PC-9 (cell line): ENCODE results near the gene WRAP53. TPM values are rescaled to one million over a fixed set of nuclear protein-coding genes. Genes with fewer than 3 reads are reported as not detected.

Source experiments
- BruUV-seq: library from RNA; stranded (reverse); fragments of 400-500 nt; replicated peaks from 2 replicates; lab custom pipeline; 2021; lab: Mats Ljungman, UMichigan
- CTCF ChIA-PET: fragments of 300-600 bp; sonication (Branson Sonifier 250); formaldehyde crosslinking; loops from one replicate; lab custom pipeline; 2022; ENCODE audit warnings: antibody characterized with exemption; lab: Charles Lee
- POLR2A ChIA-PET: fragments of 300-600 bp; sonication (Branson Sonifier 250); formaldehyde crosslinking; loops from one replicate; lab custom pipeline; 2022; ENCODE audit warnings: antibody characterized with exemption; ENCODE audit not compliant: unreplicated experiment; lab: Charles Lee
- DNase-seq, 2 experiments: peaks; one replicate each; pipeline versions ENCODE4 v3.0.0 to v3.0.0-alpha.2; 2015 to 2022; ENCODE audit warnings: mixed read lengths in 1 of 2
- H2AFZ ChIP-seq: fragments of 200-600 bp; sonication (generic); 2 replicates; pipeline ENCODE4 v1.8.1; 2017; ENCODE audit warnings: antibody characterized with exemption
- H3F3A ChIP-seq: fragments of 200-600 bp; sonication (generic); 2 replicates; pipeline ENCODE4 v1.8.1; 2017; ENCODE audit warnings: antibody characterized with exemption, mild to moderate bottlenecking, low read depth; ENCODE audit not compliant: insufficient read depth
- H3K27ac ChIP-seq: fragments of 200-600 bp; sonication (generic); 2 replicates; pipeline ENCODE4 v1.6.1; 2016; ENCODE audit warnings: mixed run types
- H3K27me3 ChIP-seq: fragments of 200-600 bp; sonication (generic); 2 replicates; pipeline ENCODE4 v1.6.1; 2016; ENCODE audit warnings: low read depth, mixed run types; ENCODE audit not compliant: insufficient read depth
- H3K36me3 ChIP-seq: fragments of 200-600 bp; sonication (generic); 2 replicates; pipeline ENCODE4 v1.6.1; 2016; ENCODE audit warnings: low read depth, mixed run types
- H3K4me1 ChIP-seq: fragments of 200-600 bp; sonication (generic); replicated peaks from 2 replicates; pipeline ENCODE4 v1.6.1; 2016; ENCODE audit warnings: mixed run types; ENCODE audit not compliant: insufficient read depth
- H3K4me2 ChIP-seq: fragments of 200-600 bp; sonication (generic); 2 replicates; pipeline ENCODE4 v1.6.1; 2017; ENCODE audit warnings: mixed run types
- H3K4me3 ChIP-seq: fragments of 200-600 bp; sonication (generic); 2 replicates; pipeline ENCODE4 v1.6.1; 2016; ENCODE audit warnings: mixed run types
- H3K79me2 ChIP-seq: fragments of 200-600 bp; sonication (generic); 2 replicates; pipeline ENCODE4 v1.6.1; 2017; ENCODE audit warnings: low read depth, mixed run types
- H3K9me2 ChIP-seq: fragments of 200-600 bp; sonication (generic); 2 replicates; pipeline ENCODE4 v1.8.1; 2017; ENCODE audit warnings: mild to moderate bottlenecking; ENCODE audit not compliant: insufficient read depth
- H3K9me3 ChIP-seq: fragments of 200-600 bp; sonication (generic); 2 replicates; pipeline ENCODE4 v1.8.1; 2016; ENCODE audit warnings: low read depth; ENCODE audit not compliant: insufficient read depth
- H4K20me1 ChIP-seq: fragments of 200-600 bp; sonication (generic); 2 replicates; pipeline ENCODE4 v1.8.1; 2017; ENCODE audit not compliant: insufficient read depth
- CTCF ChIP-seq: fragments of 200-600 bp; sonication (generic); conservative IDR thresholded peaks from 2 replicates; pipeline ENCODE4 v1.6.1; 2017; ENCODE audit warnings: mixed run types, antibody characterized with exemption, mild to moderate bottlenecking, moderate library complexity
- EZH2 ChIP-seq: fragments of 200-600 bp; sonication (generic); IDR thresholded peaks from 2 replicates; pipeline ENCODE4 v1.8.0; 2017; ENCODE audit warnings: antibody characterized with exemption, low read depth
- intact Hi-C: fragments of 100-400 bp; cut with micrococcal nuclease; formaldehyde crosslinking; loops from one replicate; pipeline ENCODE4 v1.10.0; 2022; ENCODE audit not compliant: unreplicated experiment
- total RNA-seq: library from RNA; stranded (reverse); gene quantifications from 2 replicates; pipeline ENCODE4 v1.2.3, GENCODE V29; 2021

WRAP53 gene
- total RNA-seq, 1 experiment from 2014 or later, result 31.9 TPM

GRCh38 chr17:7650509-7651096 is 37.7 kb upstream of the WRAP53 start, which contains the start of gene ATP1B2:
Gene ATP1B2, plus strand, starts transcription at chr17:7650926. Its CDS starts 593 bp downstream, at chr17:7651519.
- no peak within 1 kb of the TSS for H2AFZ ChIP-seq

GRCh38 chr17:7651097-7651664 is 37.1 kb upstream of the WRAP53 start:
- intact Hi-C loops, result no loop called here
- no peak for DNase-seq
- no TSS peak for BruUV-seq
- TF ChIP-seq CTCF (no peak), EZH2 (no peak)
- no peaks in the 10 kb centered on the region for H3K79me2 ChIP-seq
- H3K4me1 ChIP-seq, result no peaks in the 10 kb centered on the region
- H3K4me3 ChIP-seq, result no peak overlapping the region
- CTCF ChIA-PET, result interaction anchor here (0.6 to 1.0 kb wide), 4 partner anchors 22 to 296 kb away, joined by 3 to 10 read pairs (median 6); no protein-coding TSS in a partner anchor
- H3K27ac ChIP-seq, result no peak overlapping the region
- H4K20me1 ChIP-seq, result no peaks in the 10 kb centered on the region
- no peaks in the 10 kb centered on the region for H3K9me3 ChIP-seq
- H3K9me2 ChIP-seq, result no peaks in the 10 kb centered on the region
- peaks cover 11% of the 10 kb centered on the region for H3K27me3 ChIP-seq
- H3K4me2 ChIP-seq, result peak overlapping the region; percentile 23; the same call in 1 of the 2 replicates
- H2AFZ ChIP-seq, result no peak overlapping the region
- POLR2A ChIA-PET, result interaction anchor here (0.6 kb wide), 1 partner anchor 74 kb away, joined by 3 read pairs; no protein-coding TSS in a partner anchor
- H3F3A ChIP-seq, result peaks cover 5% of the 10 kb centered on the region; the same call in 1 of the 2 replicates
- no peaks in the 10 kb centered on the region for H3K36me3 ChIP-seq

More at GRCh38 chr17:7650509-7651096, 37.7 kb upstream of the WRAP53 start, which contains the start of gene ATP1B2:
- Histone ChIP-seq H4K20me1 (no peaks in the 10 kb centered on the region), H3K27me3 (peaks cover 11% of the 10 kb centered on the region), H3K36me3 (no peaks in the 10 kb centered on the region), H3K9me3 (no peaks in the 10 kb centered on the region), H3K4me2 (peak within 1 kb of the TSS; percentile 23; the same call in 1 of the 2 replicates), H3K4me1 (no peaks in the 10 kb centered on the region), H3K9me2 (no peaks in the 10 kb centered on the region), H3K4me3 (no peak within 1 kb of the TSS), H3F3A (peaks cover 5% of the 10 kb centered on the region; the same call in 1 of the 2 replicates), H3K79me2 (no peaks in the 10 kb centered on the region), H3K27ac (no peak within 1 kb of the TSS)
- intact Hi-C loops, result no loop called here
- BruUV-seq, result no TSS peak
- ChIA-PET CTCF (interaction anchor here (0.6 to 1.0 kb wide), 6 partner anchors 21 to 340 kb away, joined by 3 to 8 read pairs (median 4); partner anchors contain the start of gene TNFSF13), POLR2A (interaction anchor here (0.6 kb wide), 5 partner anchors 37 to 281 kb away, joined by 3 to 9 read pairs (median 4); partner anchors contain the start of genes TP53 and TRAPPC1)
- TF ChIP-seq EZH2 (no peak), CTCF (no peak)
- DNase-seq, result peak in 1 of 2 experiments; percentile 57

GRCh38 chr17:7651665-7652387 is 36.5 kb upstream of the WRAP53 start:
- no peak overlapping the region for H2AFZ ChIP-seq
- no peaks in the 10 kb centered on the region for H3K9me3 ChIP-seq
- ChIA-PET POLR2A (interaction anchor here (0.6 kb wide), 1 partner anchor 75 kb away, joined by 3 read pairs; no protein-coding TSS in a partner anchor), CTCF (interaction anchor here (0.6 kb wide), 2 partner anchors 66 to 295 kb away, joined by 3 to 10 read pairs; no protein-coding TSS in a partner anchor)
- BruUV-seq, result no TSS peak
- peaks cover 5% of the 10 kb centered on the region; the same call in 1 of the 2 replicates for H3F3A ChIP-seq
- H3K27me3 ChIP-seq, result peaks cover 11% of the 10 kb centered on the region
- no peaks in the 10 kb centered on the region for H3K4me1 ChIP-seq
- no peak overlapping the region for H3K27ac ChIP-seq
- no peak overlapping the region for H3K4me2 ChIP-seq
- H4K20me1 ChIP-seq, result no peaks in the 10 kb centered on the region
- no peak overlapping the region for H3K4me3 ChIP-seq
- intact Hi-C loops, result no loop called here
- no peak for DNase-seq
- no peaks in the 10 kb centered on the region for H3K79me2 ChIP-seq
- no peaks in the 10 kb centered on the region for H3K9me2 ChIP-seq
- no peak for TF ChIP-seq CTCF
- no peak for TF ChIP-seq EZH2
- no peaks in the 10 kb centered on the region for H3K36me3 ChIP-seq
